T-helper 2 cell treated with Interferon-gamma antibody and Interleukin-4, amounts not matched to agents 5 μg/mL and 100 μg/mL, for 36 hours (primary cell): ENCODE results near the gene DBNDD1.
"Not testable (repeated sequence)": the region's sequence is repeated elsewhere in the genome, so short reads cannot be mapped to it uniquely, and the experiment has no call there.

Experiments
- DNase-seq: peaks from one replicate; pipeline ENCODE4 v3.0.0; 2021; ENCODE audit warnings: low spot score
- H3K27ac Mint-ChIP-seq: one replicate; pipeline ENCODE4 v1.8.0; 2021; ENCODE audit warnings: mild to moderate bottlenecking, mixed read lengths
- H3K27me3 Mint-ChIP-seq: one replicate; pipeline ENCODE4 v1.8.0; 2021; ENCODE audit warnings: low read depth, mixed read lengths
- H3K36me3 Mint-ChIP-seq: one replicate; pipeline ENCODE4 v1.8.0; 2021; ENCODE audit warnings: low read depth, mixed read lengths
- H3K4me1 Mint-ChIP-seq: one replicate; pipeline ENCODE4 v1.8.0; 2021; ENCODE audit warnings: low read depth, mixed read lengths
- H3K4me3 Mint-ChIP-seq: one replicate; pipeline ENCODE4 v1.8.0; 2022; ENCODE audit warnings: mild to moderate bottlenecking, moderate library complexity, mixed read lengths
- H3K9me3 Mint-ChIP-seq: one replicate; pipeline ENCODE4 v1.8.0; 2021; ENCODE audit warnings: mixed read lengths

DBNDD1 gene

GRCh38 chr16:90011508-90011819, 7.8 kb downstream of the DBNDD1 start:
- Mint-ChIP-seq H3K27me3 (peaks cover 7% of the 10 kb centered on the region), H3K27ac (no peak overlapping the region), H3K9me3 (no peaks in the 10 kb centered on the region), H3K4me1 (peaks cover 11% of the 10 kb centered on the region), H3K36me3 (no peaks in the 10 kb centered on the region), H3K4me3 (no peak overlapping the region)
- DNase-seq, result no peak

- peaks cover 5% of the 10 kb centered on the region for H3K27me3 Mint-ChIP-seq
- no peaks in the 10 kb centered on the region for H3K9me3 Mint-ChIP-seq
- no peak for DNase-seq
- no peak overlapping the region for H3K4me3 Mint-ChIP-seq
- no peaks in the 10 kb centered on the region for H3K36me3 Mint-ChIP-seq
- peaks cover 11% of the 10 kb centered on the region for H3K4me1 Mint-ChIP-seq
- H3K27ac Mint-ChIP-seq, result no peak overlapping the region
Observed at GRCh38 chr16:90010676-90011507, 8.4 kb downstream of the DBNDD1 start.

GRCh38 chr16:90009172-90009899, 9.9 kb downstream of the DBNDD1 start:
- peaks cover 3% of the 10 kb centered on the region for H3K27me3 Mint-ChIP-seq
- DNase-seq, result no peak
- H3K36me3 Mint-ChIP-seq, result no peaks in the 10 kb centered on the region
- H3K4me3 Mint-ChIP-seq, result peak overlapping the region; percentile 67
- no peak overlapping the region for H3K27ac Mint-ChIP-seq
- no peaks in the 10 kb centered on the region for H3K9me3 Mint-ChIP-seq
- peaks cover 11% of the 10 kb centered on the region for H3K4me1 Mint-ChIP-seq

- H3K27me3 Mint-ChIP-seq, result peaks cover 3% of the 10 kb centered on the region
- no peaks in the 10 kb centered on the region for H3K36me3 Mint-ChIP-seq
- peak overlapping the region; percentile 67 for H3K4me3 Mint-ChIP-seq
- DNase-seq, result peak; percentile 56
- H3K9me3 Mint-ChIP-seq, result no peaks in the 10 kb centered on the region
- peak overlapping the region; percentile 26 for H3K27ac Mint-ChIP-seq
- H3K4me1 Mint-ChIP-seq, result peaks cover 11% of the 10 kb centered on the region
Observed at GRCh38 chr16:90008708-90009145, 10.5 kb downstream of the DBNDD1 start.

- H3K9me3 Mint-ChIP-seq, H3K27ac Mint-ChIP-seq, H3K27me3 Mint-ChIP-seq, DNase-seq, H3K36me3 Mint-ChIP-seq: not testable (repeated sequence)
- Mint-ChIP-seq H3K4me1 (peaks cover 11% of the 10 kb centered on the region), H3K4me3 (peak overlapping the region; percentile 7)
Observed at GRCh38 chr16:90007635-90008234, 11.5 kb downstream of the DBNDD1 start.

GRCh38 chr16:90007015-90007414, 12.2 kb downstream of the DBNDD1 start:
- no peak for DNase-seq
- Mint-ChIP-seq H3K4me3 (no peak overlapping the region), H3K27ac (no peak overlapping the region), H3K36me3 (no peaks in the 10 kb centered on the region), H3K4me1 (peaks cover 11% of the 10 kb centered on the region), H3K27me3 (peaks cover 3% of the 10 kb centered on the region), H3K9me3 (no peaks in the 10 kb centered on the region)

GRCh38 chr16:90005956-90006663, 13.1 kb downstream of the DBNDD1 start:
- Mint-ChIP-seq H3K4me3 (no peak overlapping the region), H3K9me3 (no peaks in the 10 kb centered on the region), H3K36me3 (no peaks in the 10 kb centered on the region), H3K27me3 (peaks cover 3% of the 10 kb centered on the region), H3K4me1 (peaks cover 11% of the 10 kb centered on the region), H3K27ac (no peak overlapping the region)
- DNase-seq, result no peak

GRCh38 chr16:90004577-90004976, 14.7 kb downstream of the DBNDD1 start:
- no peak overlapping the region for H3K27ac Mint-ChIP-seq
- DNase-seq, result no peak
- no peaks in the 10 kb centered on the region for H3K27me3 Mint-ChIP-seq
- H3K9me3 Mint-ChIP-seq, result no peaks in the 10 kb centered on the region
- no peaks in the 10 kb centered on the region for H3K36me3 Mint-ChIP-seq
- H3K4me1 Mint-ChIP-seq, result peaks cover 11% of the 10 kb centered on the region
- no peak overlapping the region for H3K4me3 Mint-ChIP-seq

- Mint-ChIP-seq H3K9me3 (no peaks in the 10 kb centered on the region), H3K4me1 (peaks cover 2% of the 10 kb centered on the region), H3K27ac (no peak overlapping the region), H3K4me3 (no peak overlapping the region), H3K36me3 (peaks cover 2% of the 10 kb centered on the region), H3K27me3 (no peaks in the 10 kb centered on the region)
- no peak for DNase-seq
Observed at GRCh38 chr16:90002759-90003158, 16.5 kb downstream of the DBNDD1 start.

GRCh38 chr16:90001761-90002503, 17.3 kb downstream of the DBNDD1 start:
- Mint-ChIP-seq H3K4me3 (no peak overlapping the region), H3K36me3 (peaks cover 7% of the 10 kb centered on the region), H3K4me1 (peaks cover 2% of the 10 kb centered on the region), H3K9me3 (no peaks in the 10 kb centered on the region), H3K27me3 (no peaks in the 10 kb centered on the region), H3K27ac (no peak overlapping the region)
- DNase-seq, result no peak

- DNase-seq, result no peak
- H3K27ac Mint-ChIP-seq, result no peak overlapping the region
- peaks cover 16% of the 10 kb centered on the region for H3K36me3 Mint-ChIP-seq
- H3K9me3 Mint-ChIP-seq, result peaks cover 5% of the 10 kb centered on the region
- H3K4me1 Mint-ChIP-seq, result peaks cover 2% of the 10 kb centered on the region
- no peak overlapping the region for H3K4me3 Mint-ChIP-seq
- H3K27me3 Mint-ChIP-seq, result no peaks in the 10 kb centered on the region
Observed at GRCh38 chr16:90000733-90001427, 18.4 kb downstream of the DBNDD1 start.

GRCh38 chr16:89999831-90000574, 19.3 kb downstream of the DBNDD1 start:
- Mint-ChIP-seq H3K36me3 (peaks cover 25% of the 10 kb centered on the region), H3K4me3 (no peak overlapping the region), H3K4me1 (peaks cover 2% of the 10 kb centered on the region), H3K9me3 (peaks cover 11% of the 10 kb centered on the region), H3K27ac (no peak overlapping the region), H3K27me3 (no peaks in the 10 kb centered on the region)
- no peak for DNase-seq
